Stimulated activated naive CD4-positive, alpha-beta T cell treated with Interleukin-2 at 50 U/mL for 16 hours (primary cell): ENCODE results near the gene CHAF1B.

Experiments used
- DNase-seq: peaks from one replicate; lab custom pipeline; 2025; lab: John Stamatoyannopoulos, UW

Gene CHAF1B

GRCh38 chr21:36463991-36464390 is 78.8 kb downstream of the CHAF1B start:
- DNase-seq: no peak

GRCh38 chr21:36464590-36464989 is 79.4 kb downstream of the CHAF1B start:
- no peak for DNase-seq

GRCh38 chr21:36465478-36465877 is 80.3 kb downstream of the CHAF1B start:
- DNase-seq: no peak

GRCh38 chr21:36466061-36466511 is 80.9 kb downstream of the CHAF1B start:
- no peak for DNase-seq
